ENCODE measurements around the gene TMEM186.
"Not testable (repeated sequence)": the region's sequence is repeated elsewhere in the genome, so short reads cannot be mapped to it uniquely, and the experiment has no call there.

The TMEM186 gene

GRCh38 chr16:8768283-8768682, 29.2 kb downstream of the TMEM186 start:
- no peak for DNase-seq

- DNase-seq = no peak
Measured at GRCh38 chr16:8767176-8767575, 30.3 kb downstream of the TMEM186 start.

GRCh38 chr16:8764525-8765250, 32.8 kb downstream of the TMEM186 start:
- DNase-seq = no peak

GRCh38 chr16:8763899-8764298, 33.5 kb downstream of the TMEM186 start:
- DNase-seq = no peak

GRCh38 chr16:8763083-8763482, 34.4 kb downstream of the TMEM186 start:
- no peak for DNase-seq

GRCh38 chr16:8762254-8762653, 35.2 kb downstream of the TMEM186 start:
- DNase-seq = no peak

GRCh38 chr16:8761078-8761477, 36.4 kb downstream of the TMEM186 start:
- no peak for DNase-seq

GRCh38 chr16:8760021-8760420, 37.4 kb downstream of the TMEM186 start:
- no peak for DNase-seq

- no peak for DNase-seq
Measured at GRCh38 chr16:8758022-8758421, 39.4 kb downstream of the TMEM186 start.

- DNase-seq = no peak
Measured at GRCh38 chr16:8756755-8757154, 40.7 kb downstream of the TMEM186 start.

GRCh38 chr16:8753416-8754054, 43.9 kb downstream of the TMEM186 start:
- no peak for DNase-seq

GRCh38 chr16:8752706-8753105, 44.7 kb downstream of the TMEM186 start:
- no peak for DNase-seq

- DNase-seq = no peak
Measured at GRCh38 chr16:8751481-8752311, 45.7 kb downstream of the TMEM186 start.

GRCh38 chr16:8748944-8749343, 48.5 kb downstream of the TMEM186 start:
- not testable (repeated sequence) for DNase-seq

Data from stimulated activated CD4-positive, alpha-beta T cell treated with anti-CD3 and anti-CD28 coated beads, Interleukin-4, amount 100 ng/mL, for 24 hours (primary cell).